Measurements from ENCODE around the gene TLX3. TPM values are rescaled to one million over a fixed set of nuclear protein-coding genes. Genes with fewer than 3 reads are reported as not detected.

Gene TLX3
- total RNA-seq, 1 donor from 2014 or later: not detected

DNA sequence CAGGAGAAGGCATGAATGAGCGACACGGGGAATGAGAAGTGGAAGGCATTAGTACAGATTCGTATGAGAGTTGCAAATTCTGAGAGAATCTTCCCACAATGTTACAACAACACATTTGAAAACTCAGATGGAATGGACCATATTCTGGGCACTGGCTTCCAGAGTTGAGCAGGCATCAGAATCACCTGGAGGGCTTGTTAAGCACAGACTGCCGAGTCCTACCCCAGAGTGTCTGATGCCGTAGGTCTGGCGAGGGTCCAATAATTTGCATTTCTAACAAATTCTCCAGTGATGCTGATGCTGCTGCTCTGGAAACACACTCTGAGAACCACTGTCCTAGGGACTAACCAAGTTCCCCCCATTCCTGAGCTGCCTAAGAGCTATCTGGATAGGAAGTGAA is 2.9 kb upstream of the TLX3 start:
- peaks cover 28% of the 10 kb centered on the region for H3K4me1 ChIP-seq
- peaks cover 98% of the 10 kb centered on the region for H3K27me3 ChIP-seq (ENCODE audit: low read depth)
- intact Hi-C loops (cut with micrococcal nuclease): no loop called here
- DNase-seq: no peak
- no peaks in the 10 kb centered on the region for H3K9me3 ChIP-seq (replicated peaks)
- TF ChIP-seq CTCF (IDR thresholded peaks at IDR 0.05; ENCODE audit: borderline replicate concordance): no peak
- no peak overlapping the region for H3K4me3 ChIP-seq
- H3K36me3 ChIP-seq: no peaks in the 10 kb centered on the region
- no peak overlapping the region for H3K27ac ChIP-seq (replicated peaks)

GRCh38 chr5:171306781-171307591 is 2.1 kb upstream of the TLX3 start:
- intact Hi-C loops (cut with micrococcal nuclease): no loop called here
- no peak overlapping the region for H3K27ac ChIP-seq (replicated peaks)
- no peaks in the 10 kb centered on the region for H3K9me3 ChIP-seq (replicated peaks)
- no peak for TF ChIP-seq CTCF (IDR thresholded peaks at IDR 0.05; ENCODE audit: borderline replicate concordance)
- no peak for DNase-seq
- peaks cover 36% of the 10 kb centered on the region for H3K4me1 ChIP-seq
- no peak overlapping the region for H3K4me3 ChIP-seq
- peaks cover 100% of the 10 kb centered on the region for H3K27me3 ChIP-seq (ENCODE audit: low read depth)
- H3K36me3 ChIP-seq: no peaks in the 10 kb centered on the region

DNA sequence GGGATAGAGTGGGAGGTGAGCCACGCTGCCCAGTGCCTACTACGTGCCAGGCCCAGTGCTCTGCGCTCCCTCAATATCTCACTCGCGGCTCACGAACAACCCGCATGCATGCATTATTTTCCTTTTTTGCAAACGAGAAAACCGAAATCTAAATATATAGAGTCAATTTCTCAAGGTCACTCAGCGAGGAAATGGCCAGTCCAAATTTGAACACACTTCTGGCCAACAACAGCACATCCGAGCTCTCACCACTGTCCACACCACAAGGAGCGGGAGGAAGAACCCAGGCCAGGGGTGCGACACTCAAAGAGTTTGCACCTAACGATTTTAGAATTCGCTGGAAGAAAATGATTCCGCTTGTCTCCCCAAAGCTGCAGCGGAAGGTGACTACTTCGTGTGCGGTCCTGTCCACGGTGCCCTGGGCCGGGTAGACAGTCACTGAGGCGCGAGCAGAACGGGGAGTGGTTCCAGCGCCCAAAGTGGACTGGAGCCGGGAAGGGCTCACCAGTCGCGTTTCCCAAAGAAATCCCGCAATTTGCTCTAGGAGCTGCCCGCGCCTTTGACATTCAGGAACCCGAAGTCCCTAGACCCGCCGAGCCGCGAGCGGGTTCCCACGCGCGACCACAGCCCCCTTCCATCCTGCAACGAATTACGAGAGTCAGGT is 1.1 kb upstream of the TLX3 start:
- Histone ChIP-seq H3K27ac (replicated peaks) (no peak overlapping the region), H3K4me1 (peaks cover 45% of the 10 kb centered on the region), H3K36me3 (no peaks in the 10 kb centered on the region), H3K4me3 (no peak overlapping the region), H3K9me3 (replicated peaks) (no peaks in the 10 kb centered on the region), H3K27me3 (ENCODE audit: low read depth) (peaks cover 100% of the 10 kb centered on the region)
- DNase-seq: no peak
- intact Hi-C loops (cut with micrococcal nuclease): no loop called here
- no peak for TF ChIP-seq CTCF (IDR thresholded peaks at IDR 0.05; ENCODE audit: borderline replicate concordance)

- Histone ChIP-seq H3K27ac (replicated peaks) (no peak overlapping the region), H3K36me3 (no peaks in the 10 kb centered on the region), H3K27me3 (ENCODE audit: low read depth) (peaks cover 100% of the 10 kb centered on the region), H3K4me3 (peak overlapping the region; percentile 2), H3K9me3 (replicated peaks) (no peaks in the 10 kb centered on the region), H3K4me1 (peaks cover 45% of the 10 kb centered on the region)
- no peak for DNase-seq
- TF ChIP-seq CTCF (IDR thresholded peaks at IDR 0.05; ENCODE audit: borderline replicate concordance): no peak
- intact Hi-C loops (cut with micrococcal nuclease): no loop called here
These were observed 496 bp downstream of the TLX3 start for GRCh38 chr5:171309276-171310211.

DNA sequence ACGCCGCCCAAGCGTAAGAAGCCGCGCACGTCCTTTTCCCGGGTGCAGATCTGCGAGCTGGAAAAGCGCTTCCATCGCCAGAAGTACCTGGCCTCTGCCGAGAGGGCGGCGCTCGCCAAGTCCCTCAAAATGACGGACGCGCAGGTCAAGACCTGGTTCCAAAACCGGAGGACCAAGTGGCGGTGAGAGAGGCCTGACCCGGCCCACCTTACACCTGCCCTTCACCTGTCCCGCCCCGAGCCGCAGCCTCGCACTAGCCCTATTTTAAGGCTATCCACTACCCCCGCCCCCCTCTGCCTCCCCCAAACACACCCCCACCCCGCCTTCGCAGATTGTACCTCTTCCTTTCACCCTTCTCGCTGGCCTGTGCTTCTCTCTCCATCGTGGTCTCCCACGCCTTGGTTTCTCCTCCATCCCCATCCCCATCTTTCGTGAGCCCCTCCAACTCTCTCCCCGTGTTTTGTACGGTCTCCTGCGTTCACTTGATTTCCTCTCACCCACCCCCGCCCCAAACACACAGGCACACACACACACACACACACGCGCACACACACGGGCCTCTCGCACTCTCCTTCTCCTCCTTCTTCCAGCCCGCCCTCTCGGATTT is 1.3 kb downstream of the TLX3 start:
- H3K27me3 ChIP-seq (ENCODE audit: low read depth): peaks cover 100% of the 10 kb centered on the region
- H3K4me3 ChIP-seq: peak overlapping the region; percentile 51
- no peaks in the 10 kb centered on the region for H3K9me3 ChIP-seq (replicated peaks)
- intact Hi-C loops (cut with micrococcal nuclease): no loop called here
- H3K4me1 ChIP-seq: peaks cover 53% of the 10 kb centered on the region
- no peak for DNase-seq
- no peaks in the 10 kb centered on the region for H3K36me3 ChIP-seq
- no peak overlapping the region for H3K27ac ChIP-seq (replicated peaks)
- TF ChIP-seq CTCF (IDR thresholded peaks at IDR 0.05; ENCODE audit: borderline replicate concordance): peak; percentile 33
